Measurements from ENCODE around the gene RPA3. TPM values are rescaled to one million over a fixed set of nuclear protein-coding genes. Genes with fewer than 3 reads are reported as not detected.

The RPA3 gene
- total RNA-seq, 1 experiment from 2014 or later, result 108 TPM

DNA sequence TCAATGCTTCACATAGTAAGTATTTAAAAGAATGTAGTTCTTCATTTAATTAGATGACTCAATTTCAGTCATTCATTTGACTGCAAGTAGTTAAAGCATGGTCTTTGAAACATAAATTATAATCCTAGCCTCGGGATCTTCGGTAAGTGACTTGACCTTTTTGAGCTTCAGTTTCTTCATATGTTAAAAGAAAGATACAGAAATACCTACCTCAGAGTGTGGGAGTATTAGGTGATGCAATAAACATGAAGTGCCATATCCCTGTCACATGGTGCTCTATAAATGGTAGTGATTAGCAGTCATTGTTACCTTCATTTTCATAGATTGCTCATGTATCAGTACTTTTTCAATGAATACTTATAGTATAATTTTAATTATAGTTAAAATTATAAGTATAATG lies 109.1 kb downstream of the RPA3 start:
- no peak for DNase-seq
- H3K9me3 ChIP-seq (ENCODE audit: control insufficient read depth, low read depth, low read length), result no peaks in the 10 kb centered on the region
- H3K56ac ChIP-seq (ENCODE audit: insufficient read length, low read depth, low read length), result no peak overlapping the region
- TF ChIP-seq, protein P1, sequence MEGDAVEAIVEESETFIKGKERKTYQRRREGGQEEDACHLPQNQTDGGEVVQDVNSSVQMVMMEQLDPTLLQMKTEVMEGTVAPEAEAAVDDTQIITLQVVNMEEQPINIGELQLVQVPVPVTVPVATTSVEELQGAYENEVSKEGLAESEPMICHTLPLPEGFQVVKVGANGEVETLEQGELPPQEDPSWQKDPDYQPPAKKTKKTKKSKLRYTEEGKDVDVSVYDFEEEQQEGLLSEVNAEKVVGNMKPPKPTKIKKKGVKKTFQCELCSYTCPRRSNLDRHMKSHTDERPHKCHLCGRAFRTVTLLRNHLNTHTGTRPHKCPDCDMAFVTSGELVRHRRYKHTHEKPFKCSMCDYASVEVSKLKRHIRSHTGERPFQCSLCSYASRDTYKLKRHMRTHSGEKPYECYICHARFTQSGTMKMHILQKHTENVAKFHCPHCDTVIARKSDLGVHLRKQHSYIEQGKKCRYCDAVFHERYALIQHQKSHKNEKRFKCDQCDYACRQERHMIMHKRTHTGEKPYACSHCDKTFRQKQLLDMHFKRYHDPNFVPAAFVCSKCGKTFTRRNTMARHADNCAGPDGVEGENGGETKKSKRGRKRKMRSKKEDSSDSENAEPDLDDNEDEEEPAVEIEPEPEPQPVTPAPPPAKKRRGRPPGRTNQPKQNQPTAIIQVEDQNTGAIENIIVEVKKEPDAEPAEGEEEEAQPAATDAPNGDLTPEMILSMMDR (conservative IDR thresholded peaks at IDR 0.05), result no peak
- H2BK15ac ChIP-seq (ENCODE audit: low read depth, low read length), result no peak overlapping the region
- Mint-ChIP-seq H3K27me3 (ENCODE audit: low read depth) (no peaks in the 10 kb centered on the region), H3K9me3 (no peaks in the 10 kb centered on the region), H3K36me3 (ENCODE audit: insufficient read depth in 1 of 3, low read depth in 3 of 3) (peaks cover 2 to 15% (median 6%) of the 10 kb centered on the region in 3 experiments; a peak in 5 of 7 replicates), H3K27ac (no peak overlapping the region), H3K4me1 (no peaks in the 10 kb centered on the region), H3K4me3 (no peak overlapping the region)
- H2AK5ac ChIP-seq (ENCODE audit: insufficient read length, low read length), result no peak overlapping the region
- no peaks in the 10 kb centered on the region for H3K4me1 ChIP-seq (ENCODE audit: insufficient read depth, low read length)
- WGBS (ENCODE audit: extremely low coverage, insufficient read length, low lambda C conversion rate), result no CpG with 5 or more reads among the region's 2 CpGs
- H4K91ac ChIP-seq (ENCODE audit: insufficient read length, low read depth, low read length), result no peak overlapping the region
- no peaks in the 10 kb centered on the region for H3K23me2 ChIP-seq (ENCODE audit: insufficient read length, low read depth, low read length, poor library complexity, severe bottlenecking)
- no peak overlapping the region for H3T11ph ChIP-seq (ENCODE audit: low read length)
- no peak overlapping the region for H3K18ac ChIP-seq (ENCODE audit: insufficient read length, low read depth, low read length)
- no peak overlapping the region for H3K9ac ChIP-seq (ENCODE audit: extremely low read depth, insufficient read length, low read length)
- no peak overlapping the region for H2BK12ac ChIP-seq (ENCODE audit: insufficient read length, low read depth, low read length)
- no peaks in the 10 kb centered on the region for H3K79me1 ChIP-seq (ENCODE audit: insufficient read depth, low read depth, low read length, poor library complexity, severe bottlenecking)
- H3K4me2 ChIP-seq (ENCODE audit: insufficient read depth, insufficient read length, low read length), result no peak overlapping the region
- no peak overlapping the region for H3K23ac ChIP-seq (ENCODE audit: insufficient read length, low read depth, low read length)
- no peak overlapping the region for H3K27ac ChIP-seq (ENCODE audit: insufficient read length, low read depth, low read length)
- no peaks in the 10 kb centered on the region for H3K79me2 ChIP-seq (ENCODE audit: insufficient read depth, low read length)
- H4K5ac ChIP-seq (ENCODE audit: insufficient read length, low read depth, low read length), result no peak overlapping the region
- H2BK5ac ChIP-seq (ENCODE audit: insufficient read length, low read length), result no peak overlapping the region
- H2BK20ac ChIP-seq (ENCODE audit: low read depth, low read length, poor library complexity, severe bottlenecking), result no peak overlapping the region
- no peak overlapping the region for H2AFZ ChIP-seq (ENCODE audit: low read length)
- H3K4ac ChIP-seq (ENCODE audit: low read depth, low read length), result no peak overlapping the region
- H4K20me1 ChIP-seq (ENCODE audit: control insufficient read depth, insufficient read depth, insufficient read length), result no peaks in the 10 kb centered on the region
- no peaks in the 10 kb centered on the region for H3K27me3 ChIP-seq (ENCODE audit: insufficient read depth, low read length)
- H2BK120ac ChIP-seq (ENCODE audit: low read depth, low read length, poor library complexity, severe bottlenecking), result no peak overlapping the region
- H3K14ac ChIP-seq (ENCODE audit: insufficient read depth, low read length), result no peak overlapping the region
- H4K8ac ChIP-seq (replicated peaks; ENCODE audit: insufficient read length, low read depth, low read length), result no peak overlapping the region
